Hepatic stellate cell (primary cell): ENCODE results near the gene ADORA2A.

Experiments
- DNase-seq: peaks from one replicate; pipeline ENCODE4 v3.0.0; 2011; ENCODE audit warnings: low spot score

The ADORA2A gene

GRCh38 chr22:24433001-24433827, 5.8 kb downstream of the ADORA2A start:
- no peak for DNase-seq

DNA sequence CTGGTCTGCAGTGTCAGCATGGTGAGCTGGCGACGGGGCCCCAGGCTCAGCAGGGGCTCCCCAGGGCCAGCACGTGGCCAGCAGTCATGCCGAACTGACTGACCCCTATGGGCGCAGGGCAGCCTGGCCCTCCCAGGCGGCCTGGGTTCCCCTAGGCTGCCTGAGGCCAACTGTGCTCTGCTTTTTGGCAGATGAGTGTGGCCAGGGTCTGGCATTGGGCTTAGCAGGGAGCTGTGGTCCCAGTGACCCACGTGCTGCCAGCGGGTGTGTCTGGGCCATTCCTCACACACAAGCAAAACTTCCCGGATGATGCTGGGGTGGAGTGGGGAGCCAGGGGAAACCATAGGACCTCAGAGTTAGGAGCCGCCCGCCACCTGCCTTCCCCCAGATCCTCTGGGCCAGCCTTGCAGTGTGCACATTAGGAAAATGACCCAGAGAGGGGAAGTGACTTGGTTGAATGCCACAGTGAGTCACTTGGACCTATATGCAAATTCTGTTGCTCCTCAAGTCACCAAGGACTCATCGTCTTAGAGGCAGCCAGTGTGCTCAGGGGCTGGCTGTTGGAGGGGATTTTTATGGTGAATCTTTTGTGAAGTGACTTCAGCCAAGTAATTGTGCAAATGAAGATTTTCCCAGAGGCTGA, 6.5 kb downstream of the ADORA2A start:
- peak; percentile 69 for DNase-seq

- no peak for DNase-seq
These were observed 7.3 kb downstream of the ADORA2A start for GRCh38 chr22:24434471-24435322.

DNA sequence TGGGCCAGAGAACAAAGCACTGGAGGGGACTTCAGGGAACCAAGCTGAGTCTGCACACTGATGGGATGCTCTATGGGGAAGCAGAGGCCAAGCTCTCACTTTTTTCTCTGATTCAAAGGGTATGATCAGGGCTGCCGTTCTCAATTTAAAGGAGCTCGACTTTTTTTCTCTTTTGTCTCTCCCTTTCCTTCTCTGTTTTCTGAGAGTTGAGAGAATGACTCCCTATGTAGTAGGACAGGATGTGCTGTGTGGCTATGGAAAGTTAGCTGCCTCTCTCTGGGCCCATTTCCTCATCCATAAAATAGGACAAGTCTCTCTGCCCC, 7.9 kb downstream of the ADORA2A start:
- no peak for DNase-seq

GRCh38 chr22:24435861-24436371, 8.5 kb downstream of the ADORA2A start:
- DNase-seq: peak; percentile 66

DNA sequence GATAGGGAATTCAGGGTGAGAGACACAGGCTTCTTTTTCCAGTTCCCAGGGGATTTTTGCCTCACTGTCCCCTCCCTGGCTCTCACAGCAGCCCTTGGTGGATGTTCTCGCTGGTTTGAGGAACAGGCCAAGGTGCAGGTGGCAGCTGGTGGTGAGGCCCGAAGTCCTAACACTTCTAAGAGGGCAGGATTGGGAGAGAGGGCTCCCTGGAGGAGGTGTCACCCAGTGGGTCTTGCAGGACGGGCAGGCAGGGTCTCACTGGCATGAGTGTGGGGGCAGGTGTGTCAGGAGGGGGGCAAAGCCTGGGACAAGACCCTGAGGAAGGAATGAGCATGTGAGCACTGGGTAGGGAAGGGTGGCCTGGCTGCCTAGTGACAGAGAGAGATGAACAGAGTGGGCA, 9.2 kb downstream of the ADORA2A start:
- DNase-seq: no peak

DNA sequence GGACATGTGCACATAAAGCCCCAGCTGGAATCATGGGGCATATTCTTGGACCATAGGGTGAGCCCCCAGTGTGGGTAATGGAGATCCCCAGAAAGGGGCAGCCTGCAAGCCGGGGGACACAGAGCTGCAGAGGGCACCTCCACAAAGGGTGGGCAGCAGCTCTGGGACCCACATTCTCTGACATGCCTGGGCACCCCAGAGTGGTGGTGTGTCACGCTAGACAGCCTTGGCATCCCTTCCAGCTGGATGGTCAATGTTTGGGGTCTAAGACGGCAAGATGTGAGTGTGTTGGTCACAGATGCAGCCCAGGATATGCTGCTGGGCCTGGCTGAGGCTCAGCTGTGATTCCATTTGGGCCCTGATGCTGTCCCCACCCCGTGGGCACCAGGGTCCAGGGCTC, 9.7 kb downstream of the ADORA2A start:
- DNase-seq: no peak

- no peak for DNase-seq
These were observed 10.4 kb downstream of the ADORA2A start for GRCh38 chr22:24437741-24438328.

DNA sequence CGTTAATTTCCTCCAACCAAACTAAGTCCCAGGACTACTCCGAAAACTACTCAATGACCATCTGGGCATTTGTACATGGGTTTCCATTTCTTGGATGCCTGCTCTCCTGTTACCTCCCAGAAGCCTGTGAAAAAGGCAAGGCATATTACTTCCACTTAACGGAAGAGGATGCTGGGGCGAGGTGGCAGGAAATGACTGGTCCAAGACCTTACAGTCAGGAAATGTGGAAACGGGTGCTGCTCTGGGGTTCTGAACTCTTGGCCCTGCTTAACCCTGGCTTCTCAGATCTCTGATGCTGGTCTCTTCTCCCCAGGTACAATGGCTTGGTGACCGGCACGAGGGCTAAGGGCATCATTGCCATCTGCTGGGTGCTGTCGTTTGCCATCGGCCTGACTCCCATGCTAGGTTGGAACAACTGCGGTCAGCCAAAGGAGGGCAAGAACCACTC, 12.9 kb downstream of the ADORA2A start:
- no peak for DNase-seq

DNA sequence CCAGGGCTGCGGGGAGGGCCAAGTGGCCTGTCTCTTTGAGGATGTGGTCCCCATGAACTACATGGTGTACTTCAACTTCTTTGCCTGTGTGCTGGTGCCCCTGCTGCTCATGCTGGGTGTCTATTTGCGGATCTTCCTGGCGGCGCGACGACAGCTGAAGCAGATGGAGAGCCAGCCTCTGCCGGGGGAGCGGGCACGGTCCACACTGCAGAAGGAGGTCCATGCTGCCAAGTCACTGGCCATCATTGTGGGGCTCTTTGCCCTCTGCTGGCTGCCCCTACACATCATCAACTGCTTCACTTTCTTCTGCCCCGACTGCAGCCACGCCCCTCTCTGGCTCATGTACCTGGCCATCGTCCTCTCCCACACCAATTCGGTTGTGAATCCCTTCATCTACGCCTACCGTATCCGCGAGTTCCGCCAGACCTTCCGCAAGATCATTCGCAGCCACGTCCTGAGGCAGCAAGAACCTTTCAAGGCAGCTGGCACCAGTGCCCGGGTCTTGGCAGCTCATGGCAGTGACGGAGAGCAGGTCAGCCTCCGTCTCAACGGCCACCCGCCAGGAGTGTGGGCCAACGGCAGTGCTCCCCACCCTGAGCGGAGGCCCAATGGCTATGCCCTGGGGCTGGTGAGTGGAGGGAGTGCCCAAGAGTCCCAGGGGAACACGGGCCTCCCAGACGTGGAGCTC, 13.5 kb downstream of the ADORA2A start:
- DNase-seq: no peak

DNA sequence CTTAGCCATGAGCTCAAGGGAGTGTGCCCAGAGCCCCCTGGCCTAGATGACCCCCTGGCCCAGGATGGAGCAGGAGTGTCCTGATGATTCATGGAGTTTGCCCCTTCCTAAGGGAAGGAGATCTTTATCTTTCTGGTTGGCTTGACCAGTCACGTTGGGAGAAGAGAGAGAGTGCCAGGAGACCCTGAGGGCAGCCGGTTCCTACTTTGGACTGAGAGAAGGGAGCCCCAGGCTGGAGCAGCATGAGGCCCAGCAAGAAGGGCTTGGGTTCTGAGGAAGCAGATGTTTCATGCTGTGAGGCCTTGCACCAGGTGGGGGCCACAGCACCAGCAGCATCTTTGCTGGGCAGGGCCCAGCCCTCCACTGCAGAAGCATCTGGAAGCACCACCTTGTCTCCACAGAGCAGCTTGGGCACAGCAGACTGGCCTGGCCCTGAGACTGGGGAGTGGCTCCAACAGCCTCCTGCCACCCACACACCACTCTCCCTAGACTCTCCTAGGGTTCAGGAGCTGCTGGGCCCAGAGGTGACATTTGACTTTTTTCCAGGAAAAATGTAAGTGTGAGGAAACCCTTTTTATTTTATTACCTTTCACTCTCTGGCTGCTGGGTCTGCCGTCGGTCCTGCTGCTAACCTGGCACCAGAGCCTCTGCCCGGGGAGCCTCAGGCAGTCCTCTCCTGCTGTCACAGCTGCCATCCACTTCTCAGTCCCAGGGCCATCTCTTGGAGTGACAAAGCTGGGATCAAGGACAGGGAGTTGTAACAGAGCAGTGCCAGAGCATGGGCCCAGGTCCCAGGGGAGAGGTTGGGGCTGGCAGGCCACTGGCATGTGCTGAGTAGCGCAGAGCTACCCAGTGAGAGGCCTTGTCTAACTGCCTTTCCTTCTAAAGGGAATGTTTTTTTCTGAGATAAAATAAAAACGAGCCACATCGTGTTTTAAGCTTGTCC, 14.3 kb downstream of the ADORA2A start:
- peak; percentile 6 for DNase-seq

DNA sequence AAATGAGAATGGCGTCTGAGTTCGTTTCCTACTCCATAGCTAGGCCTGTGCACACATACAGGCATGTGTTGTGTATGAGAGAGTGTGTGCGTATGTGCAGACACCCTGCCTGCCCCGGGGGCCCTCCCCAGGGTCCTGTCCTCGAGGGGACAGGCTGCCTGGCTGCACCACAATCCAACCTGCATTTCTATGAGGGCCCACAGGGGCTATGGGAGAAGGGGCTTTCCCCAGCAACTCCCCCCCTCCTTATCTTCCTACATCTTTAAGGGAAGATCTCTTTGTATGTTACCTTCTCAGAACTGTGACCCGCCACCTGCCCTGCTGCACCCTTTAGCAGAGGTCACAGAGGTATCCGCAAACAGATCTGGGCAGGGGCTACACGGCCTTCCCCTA, 14.9 kb downstream of the ADORA2A start:
- DNase-seq: no peak

DNA sequence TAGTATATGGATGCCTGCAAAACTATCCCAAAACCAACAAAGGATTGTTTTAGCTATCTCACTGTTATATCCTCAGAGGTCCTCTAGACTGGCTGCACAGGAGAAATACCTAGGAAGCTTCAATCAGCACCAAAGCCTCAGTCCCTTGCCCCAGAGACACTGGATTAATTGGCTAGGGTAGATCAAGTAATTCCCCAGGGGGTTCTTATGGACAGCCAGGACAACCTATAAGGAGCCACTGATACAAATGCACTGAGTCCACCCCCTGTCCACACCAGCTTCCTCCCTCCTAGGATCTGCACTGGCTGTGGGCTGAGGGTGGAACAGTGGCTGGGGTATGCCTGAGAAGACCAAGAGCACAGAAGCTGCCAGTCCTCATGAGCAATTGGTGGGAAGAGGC, 16.3 kb downstream of the ADORA2A start:
- no peak for DNase-seq

- DNase-seq: no peak
These were observed 16.9 kb downstream of the ADORA2A start for GRCh38 chr22:24444251-24444650.

- peak; percentile 36 for DNase-seq
These were observed 17.5 kb downstream of the ADORA2A start for GRCh38 chr22:24444729-24445466.

- peak; percentile 21 for DNase-seq
These were observed 18.3 kb downstream of the ADORA2A start for GRCh38 chr22:24445481-24446259.

GRCh38 chr22:24446260-24446611, 18.8 kb downstream of the ADORA2A start:
- no peak for DNase-seq

DNA sequence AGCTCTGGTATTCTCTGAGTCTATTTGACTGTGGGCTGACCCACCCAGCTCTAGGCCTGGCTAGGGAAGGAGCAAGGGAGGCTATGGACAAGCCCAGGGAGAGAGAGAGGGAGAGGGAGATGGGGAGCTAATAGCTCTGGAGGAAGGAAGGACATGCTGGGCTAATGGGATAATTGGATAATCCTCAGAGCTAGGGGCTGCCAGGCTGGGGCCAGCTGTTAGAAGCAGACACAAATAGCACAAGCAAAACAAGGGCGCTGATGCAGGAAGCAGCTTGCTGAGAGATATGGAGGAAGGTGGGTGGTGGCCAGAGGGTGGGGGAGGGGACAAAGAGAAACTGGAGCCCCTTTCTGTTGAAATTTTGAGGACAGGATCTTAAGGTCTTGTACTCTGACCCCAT, 23.2 kb downstream of the ADORA2A start:
- no peak for DNase-seq

DNA sequence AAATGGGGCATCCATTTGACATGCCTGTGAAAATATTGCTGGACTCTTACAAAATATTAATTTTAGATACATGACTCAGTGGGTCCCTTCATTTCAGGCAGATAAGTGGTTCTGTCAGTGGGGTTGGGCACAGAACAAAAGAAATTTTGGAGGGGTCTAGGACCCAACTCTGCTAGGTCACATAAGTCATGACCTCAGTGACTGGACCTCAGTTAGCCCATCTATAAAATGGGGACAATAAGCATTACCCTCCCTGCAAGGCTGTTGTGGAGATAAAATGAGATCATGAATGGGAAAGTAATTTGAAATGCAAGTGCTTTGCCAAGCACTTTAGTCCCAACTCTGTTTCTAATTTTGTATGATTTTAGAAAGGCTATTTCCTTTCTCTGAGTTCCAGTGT, 23.8 kb downstream of the ADORA2A start:
- DNase-seq: no peak
